ENCODE data around the gene PPP1R1B.

The PPP1R1B gene

GRCh38 chr17:39671651-39672521 is 45.1 kb downstream of the PPP1R1B start:
- DNase-seq, result no peak

DNA sequence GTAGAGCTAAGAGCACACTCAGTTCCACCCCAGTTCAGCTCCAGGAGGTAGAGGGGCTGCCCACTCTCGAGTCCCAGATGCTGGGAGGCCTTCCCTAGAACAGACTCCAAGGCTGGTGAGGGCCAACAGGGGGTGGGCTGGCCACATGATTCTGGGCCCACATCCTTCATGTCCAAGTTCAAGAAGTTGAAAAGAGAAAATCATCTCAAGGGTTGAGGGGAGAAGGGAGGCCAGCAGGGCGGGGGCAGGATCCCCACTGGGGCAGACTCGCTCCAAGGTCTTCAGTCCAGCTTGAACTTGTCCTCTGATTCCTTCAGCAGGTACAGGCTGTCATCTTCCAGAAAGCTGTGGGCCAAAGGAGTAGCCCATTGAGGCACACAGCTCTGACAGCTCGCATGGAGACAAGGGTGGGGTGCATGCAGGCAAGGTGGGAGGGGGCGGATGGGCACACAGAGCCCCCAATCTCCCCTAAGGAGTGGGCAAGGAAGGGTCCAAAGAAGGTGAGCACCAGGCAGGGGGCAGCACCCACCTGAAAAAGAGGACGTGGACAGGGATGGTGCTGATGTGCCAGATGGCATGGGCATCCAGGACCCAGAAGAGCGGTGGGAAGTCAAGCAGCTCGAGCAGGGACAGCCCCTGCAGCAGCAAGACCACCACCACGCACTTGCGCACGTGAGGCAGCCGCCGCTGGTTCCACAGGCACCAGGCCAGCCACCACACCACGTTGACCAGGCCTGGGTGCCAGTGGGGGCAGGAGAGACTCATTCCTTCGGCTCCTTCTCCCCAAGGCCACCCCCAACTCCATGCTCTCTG is 46.0 kb downstream of the PPP1R1B start:
- no peak for DNase-seq

- DNase-seq, result no peak
These were observed 46.8 kb downstream of the PPP1R1B start for GRCh38 chr17:39673335-39674081.

GRCh38 chr17:39674179-39674578 is 47.4 kb downstream of the PPP1R1B start:
- DNase-seq, result no peak

DNA sequence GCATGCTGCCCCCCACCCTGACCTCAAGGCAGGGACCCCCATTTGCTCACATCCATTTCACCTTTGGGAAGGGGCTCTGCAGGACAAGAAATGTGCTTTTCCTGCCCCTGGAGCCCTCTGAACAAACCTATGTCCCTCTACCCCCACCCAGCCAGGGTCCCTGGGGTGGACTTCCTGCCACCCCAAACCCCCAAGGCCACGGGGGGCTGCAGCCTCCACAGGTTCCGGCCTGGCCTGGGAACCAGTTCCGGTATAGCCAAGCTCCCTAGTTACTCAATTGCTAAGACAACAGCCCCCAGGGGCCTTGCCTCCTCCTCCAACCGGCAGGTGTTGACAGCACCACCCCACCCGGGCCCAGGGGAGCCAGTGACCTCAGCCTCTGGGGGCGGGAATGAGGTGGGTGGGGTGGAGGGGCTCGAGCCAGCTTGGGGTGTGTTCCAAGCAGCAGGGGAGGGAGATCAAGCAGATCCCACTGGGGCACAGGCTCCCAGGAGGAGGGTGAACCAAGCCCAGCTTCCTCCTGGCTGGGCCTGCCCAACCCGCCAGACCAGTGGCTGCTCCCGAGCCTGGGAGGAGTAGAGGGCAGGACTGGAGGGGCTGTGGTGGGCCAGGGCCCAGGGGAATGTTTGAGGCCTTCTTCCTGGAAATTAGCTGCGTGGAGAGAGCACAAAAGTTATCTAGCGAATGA is 48.1 kb downstream of the PPP1R1B start:
- no peak for DNase-seq

- no peak for DNase-seq
These were observed 48.8 kb downstream of the PPP1R1B start for GRCh38 chr17:39675390-39676082.

GRCh38 chr17:39676198-39676819 is 49.6 kb downstream of the PPP1R1B start:
- DNase-seq, result no peak

DNA sequence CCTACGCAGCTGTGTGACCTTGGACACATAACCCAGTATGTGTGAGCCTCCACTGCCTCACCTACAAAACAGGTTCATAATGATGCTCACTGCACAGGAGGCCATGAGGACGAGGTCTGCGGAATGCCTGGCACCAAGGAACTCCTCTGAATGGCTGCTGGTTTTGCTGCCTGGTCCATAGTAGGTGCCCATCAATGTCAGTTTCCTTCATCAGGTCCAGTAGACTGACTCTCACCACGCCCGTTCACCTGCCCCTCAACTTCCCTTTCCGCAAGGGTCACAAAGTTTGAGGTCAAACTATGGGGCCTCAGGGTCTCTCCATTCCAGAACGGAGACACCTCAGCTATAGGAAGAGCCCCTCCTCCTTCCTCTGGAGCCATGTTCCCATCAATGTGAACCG is 50.3 kb downstream of the PPP1R1B start:
- no peak for DNase-seq

DNA sequence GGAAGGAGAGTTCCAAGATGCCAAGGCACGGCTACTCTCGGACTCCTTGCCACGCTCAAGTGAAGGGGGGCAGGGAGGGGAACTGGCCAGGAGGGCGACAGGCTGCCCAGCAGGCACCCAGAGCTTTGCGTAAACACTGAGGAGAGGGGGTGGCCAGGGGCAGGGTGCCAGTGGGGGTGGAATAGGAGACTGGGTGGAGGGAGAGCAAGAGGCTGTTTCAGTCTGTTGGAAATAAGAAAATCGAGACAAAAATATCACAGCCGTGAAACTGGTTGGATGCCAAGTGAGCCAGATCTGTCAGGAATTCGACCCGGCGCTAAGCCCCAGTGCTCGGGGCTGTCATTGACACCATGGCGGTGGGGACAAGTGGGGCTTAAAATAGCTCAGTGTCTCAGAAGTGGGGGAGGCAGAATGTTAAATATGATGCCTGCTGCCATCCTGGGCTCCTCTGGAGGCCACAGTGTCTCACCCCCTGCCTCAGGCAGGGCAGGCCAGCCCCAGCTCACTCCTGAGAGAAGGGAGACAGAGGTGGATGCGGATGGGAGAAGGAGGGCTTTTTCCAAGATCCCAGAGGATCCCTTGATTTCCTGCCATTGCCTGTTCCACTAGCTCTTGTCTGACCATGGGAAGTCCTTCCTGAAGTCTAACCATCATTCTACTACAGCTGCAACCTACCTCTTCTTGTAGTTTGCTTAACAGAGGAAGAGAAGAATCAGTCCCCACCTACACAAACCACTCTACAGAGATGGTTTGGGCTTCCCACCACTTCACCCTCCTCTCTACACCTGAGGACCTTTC is 51.0 kb downstream of the PPP1R1B start:
- no peak for DNase-seq

DNA sequence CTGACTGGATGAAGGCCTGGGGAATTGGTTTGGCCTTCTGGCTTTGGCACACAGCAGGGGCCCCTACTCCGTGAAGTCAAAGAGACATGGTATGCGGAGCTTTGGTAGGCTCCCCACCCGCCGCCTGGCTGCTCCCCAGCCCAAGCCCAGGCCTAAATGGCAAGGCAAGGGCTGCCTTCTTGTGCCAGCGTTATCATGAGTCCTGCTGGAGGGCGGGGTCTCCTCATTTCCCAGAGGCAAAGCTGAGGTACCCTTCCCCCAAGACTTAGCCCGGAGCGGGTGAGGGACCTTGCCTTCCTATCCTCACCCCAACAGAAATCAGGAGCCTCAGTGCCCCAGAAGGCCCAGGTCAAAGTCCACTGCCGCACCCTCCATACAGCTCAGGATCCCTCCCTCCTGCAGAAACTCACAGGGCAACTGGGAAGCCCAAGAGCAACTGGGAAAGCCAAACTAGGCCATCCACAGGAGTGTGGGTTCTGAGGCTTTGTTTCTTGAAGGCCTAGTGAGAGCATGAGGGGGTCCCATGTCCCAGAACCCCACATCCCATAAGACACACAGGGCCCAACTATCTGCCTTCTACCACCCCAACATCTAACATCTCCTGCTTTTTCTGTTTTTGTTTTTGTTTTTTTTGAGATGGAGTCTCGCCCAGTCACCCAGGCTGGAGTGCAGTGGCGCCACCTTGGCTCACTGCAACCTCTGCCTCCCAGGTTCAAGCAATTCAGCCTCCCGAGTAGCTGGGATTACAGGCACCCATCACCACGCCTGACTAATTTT is 51.8 kb downstream of the PPP1R1B start:
- DNase-seq, result no peak

DNA sequence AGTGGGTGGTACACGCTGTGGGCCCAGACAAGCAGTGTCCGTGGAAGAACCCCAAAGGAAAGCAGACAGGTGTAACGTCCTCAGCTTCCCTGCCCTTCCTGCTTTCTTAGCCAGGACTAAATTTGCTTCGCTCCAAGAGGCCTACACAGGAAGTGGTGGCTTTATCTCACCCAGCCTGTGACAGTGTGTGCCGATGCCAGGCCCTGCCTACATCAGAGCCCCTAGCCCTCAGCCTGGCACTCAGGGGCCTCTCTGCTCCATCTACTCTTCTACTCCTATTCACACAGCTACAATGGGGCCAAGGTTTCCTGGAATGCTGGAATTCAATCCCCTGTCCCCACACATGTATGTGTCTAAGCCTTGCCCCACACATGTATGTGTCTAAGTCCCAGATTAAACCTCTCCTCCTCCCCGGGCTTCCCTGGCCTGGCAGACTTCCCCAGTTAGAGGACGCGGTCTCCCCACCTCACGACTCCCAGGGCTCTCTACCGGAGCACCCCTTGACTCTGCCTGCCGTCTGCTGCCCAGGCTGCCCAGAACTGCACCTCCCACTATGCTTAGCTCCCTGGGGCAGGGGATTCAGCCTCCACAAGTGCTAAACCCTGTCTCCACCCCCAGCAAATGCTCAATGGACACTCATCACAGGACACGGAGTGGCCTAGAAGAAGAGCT is 52.9 kb downstream of the PPP1R1B start:
- DNase-seq, result no peak

DNA sequence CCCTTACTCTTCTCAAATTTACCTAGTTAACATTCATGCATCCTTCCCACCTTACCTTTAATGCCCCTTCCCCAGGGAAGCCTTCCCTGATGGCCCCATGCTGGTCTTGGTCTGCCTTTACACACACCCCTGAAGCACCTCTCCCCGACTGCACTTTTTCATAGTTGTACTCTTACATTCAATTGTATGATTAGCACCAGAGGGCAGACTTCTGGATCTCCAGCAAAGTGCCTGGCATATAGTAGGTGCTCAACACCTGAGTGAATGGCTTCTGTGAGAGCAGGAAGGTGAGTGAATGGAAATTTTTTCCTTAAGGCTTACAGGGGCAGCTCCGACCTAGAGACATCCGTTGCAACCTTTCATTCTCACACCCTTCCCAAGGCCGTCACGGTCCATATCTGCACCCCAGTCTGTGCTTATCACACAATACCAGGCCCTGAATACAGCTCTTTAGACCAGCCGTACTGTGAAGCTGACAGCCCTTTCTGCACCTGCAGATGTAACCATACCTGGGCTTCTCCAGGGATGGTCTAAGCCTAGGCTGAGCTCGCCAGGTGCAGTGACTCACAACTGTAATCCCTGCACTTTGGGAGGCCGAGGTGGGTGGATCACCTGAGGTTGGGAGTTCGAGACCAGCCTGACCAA is 56.7 kb downstream of the PPP1R1B start:
- no peak for DNase-seq

GRCh38 chr17:39684369-39685192 is 57.8 kb downstream of the PPP1R1B start:
- no peak for DNase-seq

Data from stimulated activated CD4-positive, alpha-beta T cell treated with anti-CD3 and anti-CD28 coated beads, Interleukin-12 subunit alpha, Interleukin-12 subunit beta, amount 100 ng/mL, for 4 hours (primary cell).